Keratinocyte (primary cell): ENCODE measurements around the gene CYP46A1. TPM values are rescaled to one million over a fixed set of nuclear protein-coding genes. Genes with fewer than 3 reads are reported as not detected.

Experiments
- DNase-seq: peaks from one replicate; pipeline ENCODE4 v3.0.0-alpha.2; 2011; ENCODE audit warnings: low read depth, missing footprints, low spot score
- FAIRE-seq: peaks from 2 replicates; lab custom pipeline; 2011; peaks lifted over from hg19 to GRCh38; lab: Jason Lieb, UNC
- H2AFZ ChIP-seq: 2 replicates; pipeline ENCODE4 v1.6.0; 2012; ENCODE audit warnings: low read length, control low read depth, inconsistent platforms; ENCODE audit not compliant: control insufficient read depth
- H3K27ac ChIP-seq: 2 replicates; pipeline ENCODE4 v1.5.1; 2011; ENCODE audit warnings: low read length; ENCODE audit not compliant: control insufficient read depth, insufficient read depth
- H3K27me3 ChIP-seq: 3 replicates; pipeline ENCODE4 v1.6.0; 2011; ENCODE audit warnings: low read length; ENCODE audit not compliant: control insufficient read depth, insufficient read depth; ENCODE audit errors: extremely low read depth
- H3K36me3 ChIP-seq, 2 experiments: 2 replicates in 1 of 2; 3 replicates in 1 of 2; pipeline ENCODE4 v1.5.1; 2011; ENCODE audit warnings: low read length in 2 of 2, mild to moderate bottlenecking in 1 of 2; ENCODE audit not compliant: control insufficient read depth in 2 of 2, insufficient read depth in 2 of 2; ENCODE audit errors: extremely low read depth in 1 of 2
- H3K4me1 ChIP-seq: 3 replicates; pipeline ENCODE4 v1.5.1; 2011; ENCODE audit warnings: low read length; ENCODE audit not compliant: control insufficient read depth, insufficient read depth; ENCODE audit errors: extremely low read depth
- H3K4me2 ChIP-seq: 3 replicates; pipeline ENCODE4 v1.6.0; 2011; ENCODE audit warnings: low read depth, low read length; ENCODE audit not compliant: control insufficient read depth, insufficient read depth; ENCODE audit errors: extremely low read depth
- H3K4me3 ChIP-seq, 3 experiments: fragments of 200-600 bp in 1 of 3; sonication (generic) in 1 of 3; 2 replicates in 2 of 3; 3 replicates in 1 of 3; pipeline ENCODE4 v1.5.1; 2011 to 2016; ENCODE audit warnings: low read length in 3 of 3, mild to moderate bottlenecking in 3 of 3, control low read depth in 2 of 3, inconsistent platforms in 1 of 3, low read depth in 1 of 3, mixed read lengths in 1 of 3, mixed run types in 1 of 3, moderate library complexity in 1 of 3; ENCODE audit not compliant: control insufficient read depth in 2 of 3, insufficient read depth in 2 of 3; ENCODE audit errors: extremely low read depth in 1 of 3
- H3K79me2 ChIP-seq: 2 replicates; pipeline ENCODE4 v1.6.0; 2012; ENCODE audit warnings: low read length; ENCODE audit not compliant: control insufficient read depth, insufficient read depth
- H3K9ac ChIP-seq: 3 replicates; pipeline ENCODE4 v1.6.0; 2011; ENCODE audit warnings: low read length; ENCODE audit not compliant: control insufficient read depth, insufficient read depth; ENCODE audit errors: extremely low read depth
- H3K9me1 ChIP-seq: 3 replicates; pipeline ENCODE4 v1.6.0; 2011; ENCODE audit warnings: low read length; ENCODE audit not compliant: control insufficient read depth, insufficient read depth; ENCODE audit errors: extremely low read depth
- H3K9me3 ChIP-seq: 2 replicates; pipeline ENCODE4 v1.5.1; 2012; ENCODE audit warnings: low read depth, low read length; ENCODE audit not compliant: control insufficient read depth
- H4K20me1 ChIP-seq: 3 replicates; pipeline ENCODE4 v1.6.0; 2011; ENCODE audit warnings: low read length; ENCODE audit not compliant: control insufficient read depth, insufficient read depth; ENCODE audit errors: extremely low read depth
- CTCF ChIP-seq, 3 experiments: IDR thresholded peaks in 1 of 3; conservative IDR thresholded peaks in 1 of 3; optimal IDR thresholded peaks in 1 of 3; 2 replicates in 2 of 3; 3 replicates in 1 of 3; pipeline versions ENCODE3 to v1.5.1; 2011; ENCODE audit warnings: low read length in 3 of 3, mild to moderate bottlenecking in 3 of 3, moderate library complexity in 2 of 3, control low read depth in 1 of 3, inconsistent platforms in 1 of 3; ENCODE audit not compliant: insufficient read depth in 2 of 3; ENCODE audit errors: extremely low read depth in 1 of 3
- EZH2 ChIP-seq: IDR thresholded peaks from one replicate; pipeline ENCODE4 v1.6.1; 2012; ENCODE audit warnings: inconsistent platforms, mild to moderate bottlenecking, low read length, moderate library complexity
- dilution Hi-C: fragments of 300-500 bp; cut with MboI; formaldehyde crosslinking; loops from one replicate; pipeline ENCODE4 v1.7.0; 2020; ENCODE audit warnings: low sequenced_read_pairs; ENCODE audit not compliant: extremely low pct_ligation_motif_present
- polyA plus RNA-seq, 5 experiments: library from polyadenylated mRNA; depleted of rRNA in 3 of 5; stranded (reverse) in 3 of 5; stranded (forward) in 1 of 5; unstranded in 1 of 5; fragments of >200 nt; gene quantifications; 1 replicate in 1 of 5; 2 replicates in 3 of 5; 3 replicates in 1 of 5; pipeline versions ENCODE4 v1.2.1 to v1.2.3, GENCODE V29; 2011 to 2012; ENCODE audit warnings: missing spikeins in 2 of 5, low read depth in 1 of 5, low replicate concordance in 1 of 5

CYP46A1 gene
- polyA plus RNA-seq, 1 donor (not counting 4 experiments of a cell fraction or from before 2014, with no cell fraction given): 0.01 TPM

GRCh38 chr14:99648027-99648784, 35.9 kb upstream of the CYP46A1 start:
- no peak for TF ChIP-seq CTCF (optimal IDR thresholded peaks at IDR 0.05 in 1 of 3, IDR thresholded peaks at IDR 0.05 in 1 of 3, conservative IDR thresholded peaks at IDR 0.05 in 1 of 3; ENCODE audit: extremely low read depth in 1 of 3, insufficient read depth in 2 of 3, low read length in 3 of 3)
- TF ChIP-seq EZH2: no peak
- peaks cover 27% of the 10 kb centered on the region for H3K27me3 ChIP-seq
- H3K4me3 ChIP-seq: no peak overlapping the region
- dilution Hi-C loops: no loop called here
- no peaks in the 10 kb centered on the region for H3K9me1 ChIP-seq
- H2AFZ ChIP-seq: no peak overlapping the region
- H3K9me3 ChIP-seq: no peaks in the 10 kb centered on the region
- H3K36me3 ChIP-seq: no peaks in the 10 kb centered on the region
- H3K79me2 ChIP-seq: no peaks in the 10 kb centered on the region
- FAIRE-seq: no peak
- H3K4me2 ChIP-seq: no peak overlapping the region
- DNase-seq: no peak
- H3K4me1 ChIP-seq: no peaks in the 10 kb centered on the region
- no peak overlapping the region for H3K27ac ChIP-seq
- H3K9ac ChIP-seq: no peak overlapping the region
- no peaks in the 10 kb centered on the region for H4K20me1 ChIP-seq

- Histone ChIP-seq H3K9me1 (no peaks in the 10 kb centered on the region), H3K4me1 (no peaks in the 10 kb centered on the region), H4K20me1 (no peaks in the 10 kb centered on the region), H3K79me2 (no peaks in the 10 kb centered on the region), H3K9ac (no peak overlapping the region), H3K4me3 (no peak overlapping the region), H2AFZ (no peak overlapping the region), H3K27me3 (peaks cover 27% of the 10 kb centered on the region), H3K4me2 (no peak overlapping the region), H3K27ac (no peak overlapping the region), H3K36me3 (no peaks in the 10 kb centered on the region), H3K9me3 (no peaks in the 10 kb centered on the region)
- FAIRE-seq (no peak), DNase-seq (no peak)
- TF ChIP-seq EZH2 (no peak), CTCF (optimal IDR thresholded peaks at IDR 0.05 in 1 of 3, IDR thresholded peaks at IDR 0.05 in 1 of 3, conservative IDR thresholded peaks at IDR 0.05 in 1 of 3; ENCODE audit: extremely low read depth in 1 of 3, insufficient read depth in 2 of 3, low read length in 3 of 3) (no peak)
- dilution Hi-C loops: no loop called here
These were observed 34.9 kb upstream of the CYP46A1 start for GRCh38 chr14:99649219-99649618.
